IMR-90 (cell line): ENCODE measurements around the gene S100A3. TPM values are rescaled to one million over a fixed set of nuclear protein-coding genes. Genes with fewer than 3 reads are reported as not detected.

Experiments
- ATAC-seq: fragments of 200-7000 bp; cut with Tn5 transposase; 2 replicates; pipeline ENCODE4 v1.9.1; 2020; ENCODE audit warnings: low read depth, mild to moderate bottlenecking, moderate library complexity
- BruUV-seq: library from RNA; stranded (reverse); fragments of 400-500 nt; replicated peaks from 2 replicates; lab custom pipeline; 2021; lab: Mats Ljungman, UMichigan
- CTCF ChIA-PET: fragments of 300-600 bp; formaldehyde crosslinking; extraction: SDS; loops from one replicate; lab custom pipeline; 2021; ENCODE audit warnings: antibody characterized with exemption; lab: Yijun Ruan, JAX
- POLR2A ChIA-PET: fragments of 300-600 bp; sonication (Branson Sonifier 250); formaldehyde crosslinking; loops from one replicate; lab custom pipeline; 2022; ENCODE audit warnings: antibody characterized with exemption; ENCODE audit not compliant: unreplicated experiment; lab: Charles Lee
- DNase-seq: peaks from one replicate; pipeline ENCODE4 v3.0.0; 2013
- H2AFZ ChIP-seq: replicated peaks from 2 replicates; pipeline ENCODE3; 2013; ENCODE audit warnings: low read length, mild to moderate bottlenecking; ENCODE audit not compliant: poor library complexity
- H2AK5ac ChIP-seq: 2 replicates; pipeline ENCODE4 v1.6.1; 2013; ENCODE audit warnings: low read depth, low read length, inconsistent platforms
- H2AK9ac ChIP-seq: replicated peaks from 2 replicates; pipeline ENCODE3; 2013; ENCODE audit warnings: mild to moderate bottlenecking, low read depth, low read length, moderate library complexity; ENCODE audit not compliant: poor library complexity
- H2BK120ac ChIP-seq: 2 replicates; pipeline ENCODE4 v1.6.1; 2013; ENCODE audit warnings: low read depth, low read length, inconsistent platforms
- H2BK15ac ChIP-seq: 3 replicates; pipeline ENCODE4 v1.6.1; 2013; ENCODE audit warnings: low read depth, low read length, inconsistent platforms
- H2BK20ac ChIP-seq: 2 replicates; pipeline ENCODE4 v1.6.1; 2013; ENCODE audit warnings: low read depth, mild to moderate bottlenecking, inconsistent platforms, low read length, moderate library complexity
- H2BK5ac ChIP-seq: 2 replicates; pipeline ENCODE4 v1.6.1; 2013; ENCODE audit warnings: mild to moderate bottlenecking, low read depth, low read length, inconsistent platforms; ENCODE audit not compliant: poor library complexity, severe bottlenecking
- H3K14ac ChIP-seq: replicated peaks from 2 replicates; pipeline ENCODE4 v1.6.1; 2013; ENCODE audit warnings: low read depth, low read length, inconsistent platforms
- H3K18ac ChIP-seq: 2 replicates; pipeline ENCODE4 v1.6.1; 2013; ENCODE audit warnings: low read depth, low read length, control low read depth
- H3K23ac ChIP-seq: 2 replicates; pipeline ENCODE4 v1.6.1; 2013; ENCODE audit warnings: low read depth, low read length, inconsistent platforms
- H3K27ac ChIP-seq: 2 replicates; pipeline ENCODE4 v1.5.1; 2013; ENCODE audit warnings: mild to moderate bottlenecking, control low read depth, low read length; ENCODE audit not compliant: insufficient read depth
- H3K27me3 ChIP-seq: 2 replicates; pipeline ENCODE4 v1.6.1; 2013; ENCODE audit warnings: low read length; ENCODE audit not compliant: control insufficient read depth, insufficient read depth
- H3K36me3 ChIP-seq: 2 replicates; pipeline ENCODE4 v1.6.1; 2013; ENCODE audit warnings: low read length, mixed read lengths; ENCODE audit not compliant: control insufficient read depth, insufficient read depth
- H3K4ac ChIP-seq: 2 replicates; pipeline ENCODE4 v1.6.1; 2013; ENCODE audit warnings: low read depth, low read length, inconsistent platforms
- H3K4me1 ChIP-seq: 2 replicates; pipeline ENCODE4 v1.6.1; 2013; ENCODE audit warnings: low read length, mixed read lengths; ENCODE audit not compliant: control insufficient read depth, insufficient read depth
- H3K4me2 ChIP-seq: 2 replicates; pipeline ENCODE4 v1.6.1; 2013; ENCODE audit warnings: low read depth, mild to moderate bottlenecking, control low read depth, low read length, moderate library complexity
- H3K4me3 ChIP-seq: 2 replicates; pipeline ENCODE4 v1.5.1; 2013; ENCODE audit warnings: low read depth, mild to moderate bottlenecking, control low read depth, low read length, moderate library complexity; ENCODE audit not compliant: insufficient read depth
- H3K56ac ChIP-seq: 2 replicates; pipeline ENCODE4 v1.6.1; 2013; ENCODE audit warnings: low read length, inconsistent platforms; ENCODE audit not compliant: insufficient read depth; ENCODE audit errors: extremely low read depth
- H3K79me1 ChIP-seq, 2 experiments: 2 replicates each; pipeline ENCODE4 v1.6.1; 2013; ENCODE audit warnings: low read length in 2 of 2, inconsistent platforms in 1 of 2, low read depth in 1 of 2
- H3K9ac ChIP-seq: 2 replicates; pipeline ENCODE4 v1.6.1; 2013; ENCODE audit warnings: low read depth, low read length, control low read depth
- H3K9me1 ChIP-seq: 2 replicates; pipeline ENCODE4 v1.6.1; 2013; ENCODE audit warnings: low read length, inconsistent platforms; ENCODE audit not compliant: insufficient read depth
- H3K9me3 ChIP-seq: 2 replicates; pipeline ENCODE4 v1.6.1; 2013; ENCODE audit warnings: low read length; ENCODE audit not compliant: control insufficient read depth, insufficient read depth
- H4K20me1 ChIP-seq: 2 replicates; pipeline ENCODE4 v1.6.1; 2013; ENCODE audit warnings: low read length, inconsistent platforms; ENCODE audit not compliant: insufficient read depth
- H4K5ac ChIP-seq: 2 replicates; pipeline ENCODE4 v1.6.1; 2013; ENCODE audit warnings: mild to moderate bottlenecking, low read depth, low read length, control low read depth
- H4K8ac ChIP-seq, 2 experiments: 2 replicates each; pipeline ENCODE4 v1.6.1; 2013; ENCODE audit warnings: low read depth in 2 of 2, low read length in 2 of 2, control low read depth in 1 of 2, inconsistent platforms in 1 of 2
- H4K91ac ChIP-seq: 2 replicates; pipeline ENCODE4 v1.6.1; 2013; ENCODE audit warnings: low read depth, low read length, inconsistent platforms; ENCODE audit not compliant: insufficient read depth
- BHLHE40 ChIP-seq: fragments of 150-350 bp; IDR thresholded peaks from 2 replicates; pipeline ENCODE4 v1.6.1; 2016; ENCODE audit warnings: mild to moderate bottlenecking, low read depth, low read length
- CEBPB ChIP-seq: IDR thresholded peaks from 2 replicates; pipeline ENCODE4 v1.6.1; 2012; ENCODE audit warnings: low read depth, low read length, improper control_type of control experiment
- CHD1 ChIP-seq: IDR thresholded peaks from 2 replicates; pipeline ENCODE4 v1.6.1; 2012; ENCODE audit warnings: low read depth, low read length, improper control_type of control experiment
- FOS ChIP-seq: fragments of 150-350 bp; IDR thresholded peaks from 2 replicates; pipeline ENCODE4 v1.6.1; 2016; ENCODE audit warnings: low read depth, low read length
- MAFK ChIP-seq: IDR thresholded peaks from 2 replicates; pipeline ENCODE4 v1.6.1; 2012; ENCODE audit warnings: low read depth, low read length, improper control_type of control experiment
- MAZ ChIP-seq: IDR thresholded peaks from 2 replicates; pipeline ENCODE4 v1.6.1; 2012; ENCODE audit warnings: low read depth, mild to moderate bottlenecking, low read length, improper control_type of control experiment, moderate library complexity, borderline replicate concordance
- MXI1 ChIP-seq: IDR thresholded peaks from 2 replicates; pipeline ENCODE4 v1.6.1; 2012; ENCODE audit warnings: low read depth, mild to moderate bottlenecking, low read length, moderate library complexity, borderline replicate concordance
- NFE2L2 ChIP-seq: fragments of 150-350 bp; IDR thresholded peaks from 2 replicates; pipeline ENCODE4 v1.6.1; 2016; ENCODE audit warnings: low read depth, mild to moderate bottlenecking, low read length
- POLR2A ChIP-seq: IDR thresholded peaks from 2 replicates; pipeline ENCODE4 v1.6.1; 2012; ENCODE audit warnings: mild to moderate bottlenecking, low read depth, low read length
- RAD21 ChIP-seq: IDR thresholded peaks from 2 replicates; pipeline ENCODE4 v1.6.1; 2012; ENCODE audit warnings: low read length, improper control_type of control experiment
- RCOR1 ChIP-seq: IDR thresholded peaks from 2 replicates; pipeline ENCODE4 v1.6.1; 2012; ENCODE audit warnings: mild to moderate bottlenecking, low read length, improper control_type of control experiment; ENCODE audit not compliant: insufficient replicate concordance
- RFX5 ChIP-seq: IDR thresholded peaks from 2 replicates; pipeline ENCODE4 v1.8.0; 2012; ENCODE audit warnings: low read depth, mild to moderate bottlenecking, low read length, moderate library complexity
- SMC3 ChIP-seq: fragments of 150-350 bp; IDR thresholded peaks from 2 replicates; pipeline ENCODE4 v1.6.1; 2016; ENCODE audit warnings: low read depth, mild to moderate bottlenecking, antibody characterized with exemption, low read length, moderate library complexity
- WGBS, 2 experiments: methylation state at CpG; one replicate each; pipeline versions ENCODE4 v1.1.5 to v1.1.7; 2013; ENCODE audit warnings: missing lambda C conversion rate in 2 of 2; ENCODE audit not compliant: insufficient read length in 1 of 2; ENCODE audit errors: extremely low coverage in 2 of 2; 5-methylcytosine and 5-hydroxymethylcytosine counted together
- dilution Hi-C: fragments of 300-500 bp; cut with HindIII; formaldehyde crosslinking; loops from one replicate; pipeline ENCODE4 v1.14.3; 2018; ENCODE audit warnings: low sequenced_read_pairs; ENCODE audit not compliant: unreplicated experiment
- in situ Hi-C: fragments of 300-500 bp; cut with MboI; formaldehyde crosslinking; loops from 3 replicates; pipeline ENCODE4 v1.14.3; 2019; ENCODE audit warnings: low sequenced_read_pairs, inconsistent platforms, mixed read lengths
- intact Hi-C: fragments of 100-400 bp; cut with micrococcal nuclease; formaldehyde crosslinking; loops from 2 replicates; pipeline ENCODE4 v1.10.0; 2022
- polyA plus RNA-seq, 3 experiments: library from polyadenylated mRNA; depleted of rRNA; stranded (reverse); fragments of >200 nt; gene quantifications; 2 replicates each; pipeline ENCODE4 v1.2.3, GENCODE V29; 2012; ENCODE audit warnings: low replicate concordance in 1 of 3
- total RNA-seq: library from RNA; depleted of rRNA; stranded (reverse); fragments of >200 nt; gene quantifications from 2 replicates; pipeline ENCODE4 v1.2.3, GENCODE V29; 2012
- TF ChIP-seq, protein P1 (sequence below): fragments of 150-350 bp; IDR thresholded peaks from 2 replicates; pipeline ENCODE4 v1.6.1; 2016; ENCODE audit warnings: low read depth, mild to moderate bottlenecking, low read length, moderate library complexity, borderline replicate concordance
- TF ChIP-seq, protein P2 (sequence below): conservative IDR thresholded peaks from 2 replicates; pipeline ENCODE4 v1.5.1; 2012; ENCODE audit warnings: mild to moderate bottlenecking, low read depth, low read length, improper control_type of control experiment
- TF ChIP-seq, protein P3 (sequence below): fragments of 150-350 bp; IDR thresholded peaks from 2 replicates; pipeline ENCODE4 v1.6.1; 2017; ENCODE audit warnings: mild to moderate bottlenecking, antibody characterized with exemption, low read length, low read depth

S100A3 gene
- total and polyA plus RNA-seq, 2 of the 4 experiments (the other 2 are of a cell fraction) = 2.9 to 4.5 TPM

DNA sequence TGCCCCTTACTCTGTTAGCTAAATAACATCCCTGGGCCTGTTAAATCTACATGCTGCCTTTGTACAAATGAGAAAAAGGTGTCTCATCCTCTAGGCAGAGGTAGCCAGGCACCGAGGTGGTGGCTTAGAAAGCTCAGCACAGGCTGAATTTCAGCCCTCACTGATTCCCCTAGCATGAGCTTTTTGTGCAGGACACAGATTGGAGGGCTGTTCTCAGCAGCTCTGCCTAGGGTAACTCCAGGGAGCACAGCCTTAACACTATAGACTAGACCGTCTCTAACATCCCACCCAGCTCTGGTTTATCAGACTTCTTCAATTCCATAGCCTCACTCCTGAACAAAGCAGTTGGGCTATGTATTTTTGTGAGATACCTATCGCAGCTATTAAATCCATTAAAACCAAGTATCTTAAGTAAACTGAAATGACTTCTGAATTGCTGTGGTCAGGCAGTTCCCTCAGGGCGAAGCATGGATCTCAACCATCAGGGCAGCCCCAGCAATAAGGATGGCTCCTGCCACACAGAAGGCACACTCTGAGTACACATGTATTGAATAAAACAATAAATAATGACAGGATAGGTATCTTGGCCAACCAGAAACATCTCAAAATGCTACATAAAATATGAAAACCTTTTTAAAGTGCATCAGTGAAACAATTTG lies 28.1 kb downstream of the S100A3 start:
- no peak overlapping the region for H2AK9ac ChIP-seq
- H3K9me3 ChIP-seq = no peaks in the 10 kb centered on the region
- WGBS, 2 experiments = no CpG with 5 or more reads among the region's 4 CpGs
- H2BK120ac ChIP-seq = no peak overlapping the region
- no peak overlapping the region for H3K4me2 ChIP-seq
- 0 out of 2 replicates have a peak, but pooled peaks cover 10% of the 10 kb centered on the region for H3K9me1 ChIP-seq
- dilution Hi-C loops (no loop called here), intact Hi-C loops (no loop called here), in situ Hi-C loops (no loop called here)
- BruUV-seq = no TSS peak
- H3K27ac ChIP-seq = no peak overlapping the region
- no peak overlapping the region for H3K23ac ChIP-seq
- peaks cover 0 to 7% of the 10 kb centered on the region in 2 experiments; a peak in 1 of 4 replicates for H3K79me1 ChIP-seq
- H3K4ac ChIP-seq = no peak overlapping the region
- H3K14ac ChIP-seq = no peak overlapping the region
- H3K56ac ChIP-seq = no peak overlapping the region
- ChIA-PET CTCF (interaction anchor here (0.6 to 2.3 kb wide), 4 partner anchors 10 to 106 kb away, joined by 3 to 8 read pairs (median 4); partner anchors contain the start of gene S100A13), POLR2A (interaction anchor here (0.8 kb wide), 1 partner anchor 11 kb away, joined by 4 read pairs; no protein-coding TSS in a partner anchor)
- TF ChIP-seq CEBPB (no peak), MXI1 (no peak), FOS (no peak), BHLHE40 (no peak), RAD21 (no peak), RCOR1 (no peak), CHD1 (no peak), SMC3 (no peak), MAZ (no peak), MAFK (no peak), NFE2L2 (no peak), RFX5 (no peak), POLR2A (no peak)
- TF ChIP-seq, protein P1, sequence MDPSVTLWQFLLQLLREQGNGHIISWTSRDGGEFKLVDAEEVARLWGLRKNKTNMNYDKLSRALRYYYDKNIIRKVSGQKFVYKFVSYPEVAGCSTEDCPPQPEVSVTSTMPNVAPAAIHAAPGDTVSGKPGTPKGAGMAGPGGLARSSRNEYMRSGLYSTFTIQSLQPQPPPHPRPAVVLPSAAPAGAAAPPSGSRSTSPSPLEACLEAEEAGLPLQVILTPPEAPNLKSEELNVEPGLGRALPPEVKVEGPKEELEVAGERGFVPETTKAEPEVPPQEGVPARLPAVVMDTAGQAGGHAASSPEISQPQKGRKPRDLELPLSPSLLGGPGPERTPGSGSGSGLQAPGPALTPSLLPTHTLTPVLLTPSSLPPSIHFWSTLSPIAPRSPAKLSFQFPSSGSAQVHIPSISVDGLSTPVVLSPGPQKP = no peak
- TF ChIP-seq, protein P2, sequence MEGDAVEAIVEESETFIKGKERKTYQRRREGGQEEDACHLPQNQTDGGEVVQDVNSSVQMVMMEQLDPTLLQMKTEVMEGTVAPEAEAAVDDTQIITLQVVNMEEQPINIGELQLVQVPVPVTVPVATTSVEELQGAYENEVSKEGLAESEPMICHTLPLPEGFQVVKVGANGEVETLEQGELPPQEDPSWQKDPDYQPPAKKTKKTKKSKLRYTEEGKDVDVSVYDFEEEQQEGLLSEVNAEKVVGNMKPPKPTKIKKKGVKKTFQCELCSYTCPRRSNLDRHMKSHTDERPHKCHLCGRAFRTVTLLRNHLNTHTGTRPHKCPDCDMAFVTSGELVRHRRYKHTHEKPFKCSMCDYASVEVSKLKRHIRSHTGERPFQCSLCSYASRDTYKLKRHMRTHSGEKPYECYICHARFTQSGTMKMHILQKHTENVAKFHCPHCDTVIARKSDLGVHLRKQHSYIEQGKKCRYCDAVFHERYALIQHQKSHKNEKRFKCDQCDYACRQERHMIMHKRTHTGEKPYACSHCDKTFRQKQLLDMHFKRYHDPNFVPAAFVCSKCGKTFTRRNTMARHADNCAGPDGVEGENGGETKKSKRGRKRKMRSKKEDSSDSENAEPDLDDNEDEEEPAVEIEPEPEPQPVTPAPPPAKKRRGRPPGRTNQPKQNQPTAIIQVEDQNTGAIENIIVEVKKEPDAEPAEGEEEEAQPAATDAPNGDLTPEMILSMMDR = no peak
- TF ChIP-seq, protein P3, sequence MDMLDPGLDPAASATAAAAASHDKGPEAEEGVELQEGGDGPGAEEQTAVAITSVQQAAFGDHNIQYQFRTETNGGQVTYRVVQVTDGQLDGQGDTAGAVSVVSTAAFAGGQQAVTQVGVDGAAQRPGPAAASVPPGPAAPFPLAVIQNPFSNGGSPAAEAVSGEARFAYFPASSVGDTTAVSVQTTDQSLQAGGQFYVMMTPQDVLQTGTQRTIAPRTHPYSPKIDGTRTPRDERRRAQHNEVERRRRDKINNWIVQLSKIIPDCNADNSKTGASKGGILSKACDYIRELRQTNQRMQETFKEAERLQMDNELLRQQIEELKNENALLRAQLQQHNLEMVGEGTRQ = no peak
- no peak overlapping the region for H2BK20ac ChIP-seq
- H2BK5ac ChIP-seq = no peak overlapping the region
- peaks cover 6% of the 10 kb centered on the region for H3K4me1 ChIP-seq
- H4K91ac ChIP-seq = no peak overlapping the region
- no peak overlapping the region for H3K18ac ChIP-seq
- H4K8ac ChIP-seq = no peak overlapping the region
- no peak overlapping the region for H3K9ac ChIP-seq
- H3K36me3 ChIP-seq = no peaks in the 10 kb centered on the region
- no peak overlapping the region for H2BK15ac ChIP-seq
- no peak for DNase-seq
- H4K20me1 ChIP-seq = no peaks in the 10 kb centered on the region
- H4K5ac ChIP-seq = no peak overlapping the region
- no peak overlapping the region for H2AFZ ChIP-seq
- H3K4me3 ChIP-seq = no peak overlapping the region
- no peak for ATAC-seq
- H3K27me3 ChIP-seq = no peaks in the 10 kb centered on the region
- H2AK5ac ChIP-seq = no peak overlapping the region
